PFSK-1 (cell line): ENCODE measurements around the gene STX12.

Experiments used
- FOXP2 ChIP-seq: optimal IDR thresholded peaks from 2 replicates; pipeline ENCODE3; 2011; ENCODE audit warnings: borderline replicate concordance, control low read depth, inconsistent platforms; ENCODE audit not compliant: insufficient read depth; ENCODE audit errors: extremely low read length, extremely low read depth
- POLR2AphosphoS5 ChIP-seq: IDR thresholded peaks from 2 replicates; pipeline ENCODE4 v1.6.1; 2012; ENCODE audit warnings: low read depth, mild to moderate bottlenecking, control low read depth, low read length, moderate library complexity
- SIN3A ChIP-seq: IDR thresholded peaks from 2 replicates; pipeline ENCODE4 v1.6.1; 2012; ENCODE audit warnings: mild to moderate bottlenecking, low read length, moderate library complexity, borderline replicate concordance; ENCODE audit not compliant: insufficient read depth
- TAF1 ChIP-seq: IDR thresholded peaks from 2 replicates; pipeline ENCODE4 v1.6.1; 2012; ENCODE audit warnings: low read length, control low read depth, borderline replicate concordance; ENCODE audit not compliant: insufficient read depth
- TF ChIP-seq, protein P1 (sequence below), 2 experiments: IDR thresholded peaks; 2 replicates each; pipeline versions ENCODE4 v1.6.1 to v1.8.0; 2011 to 2012; ENCODE audit warnings: low read depth in 2 of 2, low read length in 2 of 2, control low read depth in 1 of 2, inconsistent platforms in 1 of 2, mild to moderate bottlenecking in 1 of 2, moderate library complexity in 1 of 2; ENCODE audit not compliant: insufficient read depth in 1 of 2

The STX12 gene

DNA sequence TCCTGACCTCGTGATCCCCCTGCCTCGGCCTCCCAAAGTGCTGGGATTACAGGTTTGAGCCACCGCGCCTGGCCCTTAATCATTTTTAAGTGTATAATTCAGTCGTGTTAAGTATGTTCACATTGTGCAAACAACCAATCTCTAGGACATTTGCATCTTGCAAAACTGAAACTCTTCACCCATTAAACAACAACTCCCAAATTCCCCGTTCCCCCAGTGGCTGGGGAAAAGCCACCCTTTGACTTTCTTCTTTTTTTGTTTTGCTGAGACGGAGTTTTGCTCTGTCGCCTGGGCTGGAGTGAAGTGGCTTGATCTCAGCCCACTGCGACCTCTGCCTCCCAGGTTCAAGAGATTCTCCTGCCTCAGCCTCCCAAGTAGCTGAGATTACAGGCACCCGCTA, 92.8 kb downstream of the STX12 start:
- TF ChIP-seq, protein P1, sequence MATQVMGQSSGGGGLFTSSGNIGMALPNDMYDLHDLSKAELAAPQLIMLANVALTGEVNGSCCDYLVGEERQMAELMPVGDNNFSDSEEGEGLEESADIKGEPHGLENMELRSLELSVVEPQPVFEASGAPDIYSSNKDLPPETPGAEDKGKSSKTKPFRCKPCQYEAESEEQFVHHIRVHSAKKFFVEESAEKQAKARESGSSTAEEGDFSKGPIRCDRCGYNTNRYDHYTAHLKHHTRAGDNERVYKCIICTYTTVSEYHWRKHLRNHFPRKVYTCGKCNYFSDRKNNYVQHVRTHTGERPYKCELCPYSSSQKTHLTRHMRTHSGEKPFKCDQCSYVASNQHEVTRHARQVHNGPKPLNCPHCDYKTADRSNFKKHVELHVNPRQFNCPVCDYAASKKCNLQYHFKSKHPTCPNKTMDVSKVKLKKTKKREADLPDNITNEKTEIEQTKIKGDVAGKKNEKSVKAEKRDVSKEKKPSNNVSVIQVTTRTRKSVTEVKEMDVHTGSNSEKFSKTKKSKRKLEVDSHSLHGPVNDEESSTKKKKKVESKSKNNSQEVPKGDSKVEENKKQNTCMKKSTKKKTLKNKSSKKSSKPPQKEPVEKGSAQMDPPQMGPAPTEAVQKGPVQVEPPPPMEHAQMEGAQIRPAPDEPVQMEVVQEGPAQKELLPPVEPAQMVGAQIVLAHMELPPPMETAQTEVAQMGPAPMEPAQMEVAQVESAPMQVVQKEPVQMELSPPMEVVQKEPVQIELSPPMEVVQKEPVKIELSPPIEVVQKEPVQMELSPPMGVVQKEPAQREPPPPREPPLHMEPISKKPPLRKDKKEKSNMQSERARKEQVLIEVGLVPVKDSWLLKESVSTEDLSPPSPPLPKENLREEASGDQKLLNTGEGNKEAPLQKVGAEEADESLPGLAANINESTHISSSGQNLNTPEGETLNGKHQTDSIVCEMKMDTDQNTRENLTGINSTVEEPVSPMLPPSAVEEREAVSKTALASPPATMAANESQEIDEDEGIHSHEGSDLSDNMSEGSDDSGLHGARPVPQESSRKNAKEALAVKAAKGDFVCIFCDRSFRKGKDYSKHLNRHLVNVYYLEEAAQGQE (IDR thresholded peaks at IDR 0.05; ENCODE audit: insufficient read depth in 1 of 2, low read depth in 2 of 2, low read length in 2 of 2): no peak
- TF ChIP-seq POLR2AphosphoS5: no peak
- TF ChIP-seq FOXP2: no peak
- no peak for TF ChIP-seq SIN3A

DNA sequence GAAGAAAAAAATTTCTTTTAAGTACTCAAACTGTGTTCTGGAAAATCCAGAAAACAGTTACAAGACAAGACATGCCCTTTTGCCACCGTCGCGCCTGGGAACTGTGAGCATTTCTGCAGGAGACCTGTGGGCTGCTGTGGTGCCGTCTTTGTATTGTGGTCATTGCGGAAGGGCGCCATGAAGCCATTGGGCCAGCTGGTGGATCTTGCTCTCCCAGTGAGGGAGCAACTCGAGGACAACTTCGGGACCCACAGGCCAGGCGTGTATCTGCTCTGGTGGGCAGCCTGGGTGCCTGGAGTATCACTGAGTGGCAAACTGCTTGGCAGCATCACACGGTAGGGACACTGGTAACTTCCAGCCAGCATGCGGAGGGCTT, 95.5 kb downstream of the STX12 start:
- no peak for TF ChIP-seq FOXP2
- no peak for TF ChIP-seq POLR2AphosphoS5
- TF ChIP-seq, protein P1 (IDR thresholded peaks at IDR 0.05; ENCODE audit: insufficient read depth in 1 of 2, low read depth in 2 of 2, low read length in 2 of 2): no peak
- no peak for TF ChIP-seq SIN3A
- no peak for TF ChIP-seq TAF1

DNA sequence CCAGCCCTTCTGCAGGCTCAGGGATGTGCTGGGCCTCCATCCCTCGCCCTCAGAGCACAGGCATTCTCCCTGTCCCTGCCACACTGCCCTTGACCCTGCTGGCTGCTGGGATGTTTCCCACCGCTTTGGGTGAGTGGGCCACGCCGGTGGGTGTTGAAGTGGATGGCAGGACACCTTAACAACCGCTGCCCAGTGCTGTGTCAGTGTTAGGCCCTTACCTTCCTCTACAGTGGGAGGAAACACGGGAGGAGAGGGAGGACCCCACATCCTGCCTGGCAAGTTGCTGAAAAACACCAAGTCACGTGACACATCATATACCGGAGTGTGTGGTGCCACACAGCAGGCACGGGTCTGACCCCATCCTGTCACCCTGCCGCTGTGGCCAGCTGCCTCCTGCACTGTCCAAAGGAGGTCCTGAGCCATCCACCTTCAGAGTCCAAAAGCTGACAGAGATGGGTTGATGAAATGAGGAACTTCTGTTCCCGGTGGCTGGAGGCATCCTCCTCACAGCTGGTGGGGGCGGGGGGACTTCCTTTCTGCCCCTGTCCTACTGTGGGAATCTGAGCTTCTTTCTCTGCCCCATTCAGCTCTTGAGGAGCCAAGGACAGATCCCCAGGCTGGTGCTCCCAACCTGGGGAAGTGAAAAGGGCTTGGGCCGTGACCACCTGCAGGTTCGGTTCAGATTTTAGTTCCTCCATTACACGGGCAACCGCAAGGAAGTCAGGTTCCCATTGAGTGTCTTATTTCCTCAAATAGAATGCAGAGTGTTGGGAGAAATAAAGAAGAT, 96.1 kb downstream of the STX12 start:
- TF ChIP-seq FOXP2 (no peak), SIN3A (no peak), TAF1 (peak; percentile 35; the same call in 1 of the 2 replicates)
- TF ChIP-seq, protein P1 (IDR thresholded peaks at IDR 0.05; ENCODE audit: insufficient read depth in 1 of 2, low read depth in 2 of 2, low read length in 2 of 2): no peak

DNA sequence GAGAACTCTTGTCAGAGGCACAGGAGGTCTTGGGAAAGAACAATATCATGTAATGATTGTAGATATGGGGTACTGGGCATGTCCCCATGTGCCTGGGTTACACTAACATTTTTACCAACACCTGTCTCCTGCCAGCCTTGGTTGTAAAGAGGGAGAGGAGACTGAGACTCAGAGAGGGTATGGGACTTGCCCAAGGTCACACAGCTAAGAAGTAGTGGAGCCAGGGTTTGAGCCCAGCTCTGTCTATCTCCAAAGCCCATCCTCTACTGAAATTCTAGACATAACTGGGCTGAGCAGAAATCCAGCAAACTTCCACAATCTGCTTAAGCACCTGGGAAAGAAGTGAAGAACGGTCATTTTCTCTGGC, 96.7 kb downstream of the STX12 start:
- TF ChIP-seq TAF1: no peak

DNA sequence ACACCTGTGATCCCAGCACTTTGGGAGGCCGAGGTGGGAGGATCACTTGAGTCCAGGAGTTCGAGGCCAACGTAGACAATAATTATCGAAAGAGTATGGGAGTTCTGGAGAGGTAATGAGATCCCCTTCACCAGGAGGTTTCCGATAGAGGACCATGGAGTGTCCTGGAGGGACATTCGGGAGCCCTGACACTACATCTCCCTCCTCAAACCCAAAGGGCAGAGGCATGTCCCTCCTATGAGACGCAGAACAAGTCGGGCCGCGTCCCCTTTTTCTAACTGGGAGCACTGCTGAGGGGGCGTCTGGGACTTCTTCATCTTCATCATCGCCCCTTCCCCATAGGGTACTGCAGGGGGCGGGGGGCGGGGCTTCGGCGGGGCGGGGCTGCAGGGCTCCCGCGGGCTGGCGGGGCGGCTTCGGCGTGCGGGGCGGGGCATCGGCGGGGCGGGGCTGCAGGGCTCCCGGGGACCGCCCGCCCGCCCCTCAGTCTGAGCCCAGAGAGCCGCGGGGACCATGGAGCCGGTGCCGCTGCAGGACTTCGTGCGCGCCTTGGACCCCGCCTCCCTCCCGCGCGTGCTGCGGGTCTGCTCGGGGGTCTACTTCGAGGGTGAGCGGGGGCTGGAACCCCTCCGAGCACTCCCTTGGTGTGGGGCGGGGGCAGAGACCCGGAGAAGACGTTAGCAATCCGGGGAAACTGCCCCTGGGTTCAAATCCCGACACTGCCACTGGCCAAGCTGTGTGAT, 99.2 kb downstream of the STX12 start, which contains the start of gene THEMIS2:
TSS of gene THEMIS2 (plus strand) at position 486 of the 743 bp plus-strand sequence. CDS start at position 514, 28 bp downstream.
- TF ChIP-seq, protein P1 (IDR thresholded peaks at IDR 0.05; ENCODE audit: insufficient read depth in 1 of 2, low read depth in 2 of 2, low read length in 2 of 2): no peak
- no peak for TF ChIP-seq FOXP2
- no peak for TF ChIP-seq SIN3A
- TF ChIP-seq TAF1: no peak
- 0 out of 2 replicates have a peak, but pooled peaks have one; percentile 41 for TF ChIP-seq POLR2AphosphoS5
